GM12878 (cell line): Measurements from ENCODE around the gene ACBD5. TPM values are rescaled to one million over a fixed set of nuclear protein-coding genes. Genes with fewer than 3 reads are reported as not detected.

ENCODE experiments used
- ATAC-seq: fragments of 200-7000 bp; cut with Tn5 transposase; 3 replicates; pipeline ENCODE4 v1.9.1; 2020; ENCODE audit warnings: mild to moderate bottlenecking, moderate library complexity
- BruUV-seq: library from RNA; stranded (reverse); fragments of 400-500 nt; replicated peaks from 2 replicates; lab custom pipeline; 2021; lab: Mats Ljungman, UMichigan
- CTCF ChIA-PET: fragments of 300-600 bp; sonication (Branson Sonifier 250); formaldehyde crosslinking; extraction: SDS; loops from one replicate; lab custom pipeline; 2021; ENCODE audit warnings: inconsistent platforms; lab: Yijun Ruan, JAX
- POLR2A ChIA-PET: fragments of 350-600 bp; formaldehyde crosslinking; extraction: SDS; loops from one replicate; lab custom pipeline; 2021; ENCODE audit warnings: inconsistent platforms; lab: Charles Lee
- RAD21 ChIA-PET: fragments of 300-600 bp; sonication (Branson Sonifier 250); formaldehyde crosslinking; loops from one replicate; lab custom pipeline; 2023; ENCODE audit warnings: antibody characterized with exemption; ENCODE audit not compliant: unreplicated experiment; lab: Charles Lee
- SMC1A ChIA-PET: fragments of 300-600 bp; sonication (Branson Sonifier 250); formaldehyde crosslinking; loops from one replicate; lab custom pipeline; 2023; ENCODE audit not compliant: unreplicated experiment, uncharacterized antibody; lab: Charles Lee
- DNase-seq: peaks from one replicate; pipeline ENCODE4 v3.0.0-alpha.2; 2011; ENCODE audit warnings: low read depth, low spot score
- FAIRE-seq: peaks from 3 replicates; lab custom pipeline; 2011; peaks lifted over from hg19 to GRCh38; lab: Jason Lieb, UNC
- H2AFZ ChIP-seq: 2 replicates; pipeline ENCODE4 v1.6.0; 2011; ENCODE audit warnings: low read depth, low read length, control low read depth; ENCODE audit not compliant: control insufficient read depth
- H3K27ac ChIP-seq: 2 replicates; pipeline ENCODE4 v1.5.1; 2011; ENCODE audit warnings: control low read depth; ENCODE audit not compliant: control insufficient read depth, insufficient read depth
- H3K27me3 ChIP-seq, 2 experiments: replicated peaks in 1 of 2; 2 replicates each; pipeline versions ENCODE4 v1.6.0 to v1.6.1; 2011; ENCODE audit warnings: low read length in 1 of 2; ENCODE audit not compliant: control insufficient read depth in 2 of 2, insufficient read depth in 2 of 2
- H3K36me3 ChIP-seq, 2 experiments: 2 replicates each; pipeline ENCODE4 v1.5.1; 2011; ENCODE audit warnings: low read length in 1 of 2; ENCODE audit not compliant: control insufficient read depth in 2 of 2, insufficient read depth in 2 of 2
- H3K4me1 ChIP-seq: 2 replicates; pipeline ENCODE4 v1.6.1; 2011; ENCODE audit warnings: mild to moderate bottlenecking, low read length, moderate library complexity, mixed read lengths; ENCODE audit not compliant: control insufficient read depth, insufficient read depth
- H3K4me2 ChIP-seq: 2 replicates; pipeline ENCODE4 v1.6.0; 2011; ENCODE audit warnings: control low read depth; ENCODE audit not compliant: control insufficient read depth, insufficient read depth
- H3K4me3 ChIP-seq: fragments of 200-600 bp; sonication (generic); 2 replicates; pipeline ENCODE4 v1.5.1; 2016
- H3K79me2 ChIP-seq: 2 replicates; pipeline ENCODE4 v1.6.0; 2011; ENCODE audit warnings: low read length; ENCODE audit not compliant: control insufficient read depth, insufficient read depth
- H3K9ac ChIP-seq: 2 replicates; pipeline ENCODE4 v1.8.0; 2011; ENCODE audit warnings: low read length, control low read depth, mixed read lengths; ENCODE audit not compliant: control insufficient read depth, insufficient read depth
- H3K9me3 ChIP-seq: replicated peaks from 3 replicates; pipeline ENCODE4 v1.5.1; 2011; ENCODE audit warnings: mild to moderate bottlenecking, low read length; ENCODE audit not compliant: control insufficient read depth, insufficient read depth
- H4K20me1 ChIP-seq: 2 replicates; pipeline ENCODE4 v1.6.0; 2011; ENCODE audit not compliant: control insufficient read depth, insufficient read depth
- BACH1 ChIP-seq: fragments of 450-650 bp; IDR thresholded peaks from 2 replicates; pipeline ENCODE4 v1.6.1; 2017; ENCODE audit warnings: mild to moderate bottlenecking, borderline replicate concordance
- BMI1 ChIP-seq: fragments of 450-650 bp; IDR thresholded peaks from 2 replicates; pipeline ENCODE4 v1.6.1; 2016; ENCODE audit warnings: mild to moderate bottlenecking, moderate library complexity, borderline replicate concordance
- FOXM1 ChIP-seq: IDR thresholded peaks from 2 replicates; pipeline ENCODE4 v1.6.1; 2012; ENCODE audit warnings: low read depth, mild to moderate bottlenecking, inconsistent platforms, low read length, moderate library complexity
- SUZ12 ChIP-seq: fragments of 200-600 bp; sonication (generic); IDR thresholded peaks from one replicate; pipeline ENCODE4 v1.6.1; 2018; ENCODE audit warnings: antibody characterized with exemption, mild to moderate bottlenecking; ENCODE audit not compliant: unreplicated experiment
- WGBS: methylation state at CpG from one replicate; pipeline ENCODE4 v1.1.6; 2016; ENCODE audit warnings: low lambda C conversion rate; ENCODE audit not compliant: insufficient replicate concordance, insufficient coverage; ENCODE audit errors: missing lambda C conversion rate; 5-methylcytosine and 5-hydroxymethylcytosine counted together
- in situ Hi-C: fragments of 300-500 bp; cut with MboI; formaldehyde crosslinking; loops from 9 replicates; pipeline ENCODE4 v1.14.3; 2018; ENCODE audit warnings: mixed read lengths
- intact Hi-C: fragments of 100-400 bp; cut with micrococcal nuclease; formaldehyde crosslinking; loops from one replicate; pipeline ENCODE4 v1.14.2; 2022; ENCODE audit not compliant: unreplicated experiment
- polyA plus RNA-seq, 11 experiments: library from polyadenylated mRNA; depleted of rRNA in 4 of 11; unstranded in 6 of 11; stranded (reverse) in 5 of 11; fragments of >200 nt; fragmentation: Nextera tagmentation in 4 of 11; fragmentation: Illumina TruSeq in 1 of 11; extraction: Ambion mirVana in 4 of 11; extraction: Trizol in 1 of 11; gene quantifications; 1 replicate in 1 of 11; 2 replicates in 10 of 11; pipeline versions ENCODE4 v1.2.1 to v1.2.3, GENCODE V29; 2011 to 2016; ENCODE audit warnings: inconsistent platforms in 2 of 11, missing spikeins in 2 of 11, low read depth in 1 of 11
- total RNA-seq, 4 experiments: library from RNA; depleted of rRNA in 3 of 4; stranded (reverse); fragments of >200 nt in 3 of 4; fragmentation: Illumina TruSeq in 1 of 4; extraction: Trizol in 1 of 4; gene quantifications; 2 replicates each; pipeline versions ENCODE4 v1.2.1 to v1.2.3, GENCODE V29; 2013 to 2021

ACBD5 gene
- total and polyA plus RNA-seq, 10 of the 15 experiments (the other 5 are each of a cell fraction or from before 2014, with no cell fraction given) = 2.4 to 22.3 (median 12.4) TPM

DNA sequence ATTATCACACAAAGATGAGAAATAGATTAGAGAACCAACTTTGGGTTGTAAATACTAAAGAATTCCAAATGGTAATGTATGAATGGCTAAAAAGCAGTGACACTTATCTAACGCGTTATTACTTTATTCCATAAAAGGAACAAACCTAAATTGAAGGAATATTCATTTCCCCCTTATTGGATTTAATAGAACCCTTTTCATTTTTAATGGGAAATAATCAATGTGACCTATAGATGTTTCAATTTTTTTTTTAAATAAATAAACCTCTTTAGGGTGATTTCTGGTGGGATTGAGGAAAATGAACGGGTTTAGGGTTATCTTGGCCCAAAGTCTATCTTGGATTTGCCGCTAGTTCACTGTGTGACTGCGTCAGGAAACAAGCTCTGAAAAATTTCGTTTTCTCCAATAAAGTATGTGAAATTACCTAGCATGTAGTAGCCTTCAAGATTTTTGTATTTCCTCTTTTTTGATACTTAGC is 1.9 kb upstream of the ACBD5 start:
- CTCF ChIA-PET = interaction anchor here (0.6 to 2.8 kb wide), 6 partner anchors 10 to 381 kb away, joined by 4 to 14 read pairs (median 6); partner anchors contain the start of genes ABI1, MASTL and YME1L1
- POLR2A ChIA-PET = interaction anchor here (0.6 to 2.4 kb wide), 11 partner anchors 10 to 851 kb away, joined by 3 to 25 read pairs (median 3); partner anchors contain the start of genes APBB1IP, MASTL, RAB18 and YME1L1
- H4K20me1 ChIP-seq = no peaks in the 10 kb centered on the region
- BruUV-seq = TSS peak; percentile 92
- peak overlapping the region; percentile 72 for H3K4me2 ChIP-seq
- peak overlapping the region; percentile 93 for H3K4me3 ChIP-seq
- H3K9me3 ChIP-seq = no peaks in the 10 kb centered on the region
- no peak for DNase-seq
- SMC1A ChIA-PET = interaction anchor here (0.5 to 1.9 kb wide), 4 partner anchors 10 to 516 kb away, joined by 3 to 12 read pairs (median 4); no protein-coding TSS in a partner anchor
- peaks cover 24% of the 10 kb centered on the region for H3K79me2 ChIP-seq
- RAD21 ChIA-PET = interaction anchor here (1.2 to 1.8 kb wide), 2 partner anchors 88 to 116 kb away, joined by 3 to 6 read pairs; partner anchors contain the start of genes MASTL and YME1L1
- H2AFZ ChIP-seq = peak overlapping the region; percentile 98
- in situ Hi-C loops = loop anchor here (5.0 to 10.0 kb wide), 3 partner anchors 110 to 1292 kb away; partner anchors contain the start of genes RAB18 and WAC
- intact Hi-C loops = loop anchor here (1.0 to 5.0 kb wide), 5 partner anchors 86 to 1290 kb away; partner anchors contain the start of genes RAB18 and WAC
- ATAC-seq = no peak; the same call in 2 of the 3 replicates
- TF ChIP-seq SUZ12 (no peak), BACH1 (0 out of 2 replicates have a peak, but pooled peaks have one; percentile 15), FOXM1 (peak; percentile 14; the same call in 1 of the 2 replicates), BMI1 (0 out of 2 replicates have a peak, but pooled peaks have one; percentile 24)
- peak overlapping the region; percentile 95 for H3K27ac ChIP-seq
- WGBS = 0% methylated on average over 6 of the region's 6 CpGs
- peak overlapping the region; percentile 90 for H3K9ac ChIP-seq
- no peaks in the 10 kb centered on the region for H3K27me3 ChIP-seq
- no peaks in the 10 kb centered on the region for H3K36me3 ChIP-seq
- FAIRE-seq = peak; percentile 13
- H3K4me1 ChIP-seq = peaks cover 4% of the 10 kb centered on the region; the same call in 1 of the 2 replicates
